HepG2 (cell line): ENCODE results near the gene METRN. TPM values are rescaled to one million over a fixed set of nuclear protein-coding genes. Genes with fewer than 3 reads are reported as not detected.
A peak's percentile ranks its signal among the peaks of the same experiment; 100 is the strongest.

Experiments used
- AKAP8 ChIP-seq: sonication (generic); formaldehyde crosslinking; IDR thresholded peaks from 2 replicates; pipeline ENCODE4 v1.5.1; 2020; ENCODE audit warnings: mild to moderate bottlenecking, missing genetic modification reagents
- ATF7-NPFF ChIP-seq: sonication (generic); formaldehyde crosslinking; IDR thresholded peaks from 2 replicates; pipeline ENCODE4 v1.8.1; 2023; ENCODE audit warnings: mild to moderate bottlenecking, low read depth, missing genetic modification reagents, moderate library complexity
- MXD4 ChIP-seq: IDR thresholded peaks from 2 replicates; pipeline ENCODE4 v1.6.1; 2016; ENCODE audit warnings: mild to moderate bottlenecking, missing biosample characterization, missing genetic modification reagents
- NFKB2 ChIP-seq: sonication (generic); formaldehyde crosslinking; IDR thresholded peaks from 2 replicates; pipeline ENCODE4 v1.4.0; 2020; ENCODE audit warnings: missing genetic modification reagents, borderline replicate concordance
- PLRG1 ChIP-seq: fragments of 450-650 bp; conservative IDR thresholded peaks from 2 replicates; pipeline ENCODE4 v1.6.1; 2016
- REPIN1 ChIP-seq: sonication (generic); formaldehyde crosslinking; IDR thresholded peaks from 2 replicates; pipeline ENCODE4 v1.8.0; 2022; ENCODE audit warnings: missing genetic modification reagents, low read depth, mild to moderate bottlenecking, borderline replicate concordance
- TEAD3 ChIP-seq: optimal IDR thresholded peaks from 2 replicates; pipeline ENCODE3; 2016; ENCODE audit warnings: borderline replicate concordance
- TSC22D2 ChIP-seq: sonication (generic); formaldehyde crosslinking; IDR thresholded peaks from 2 replicates; pipeline ENCODE4 v1.5.1; 2020; ENCODE audit warnings: missing genetic modification reagents, mild to moderate bottlenecking, borderline replicate concordance
- ZNF230 ChIP-seq: sonication (generic); formaldehyde crosslinking; IDR thresholded peaks from 2 replicates; pipeline ENCODE4 v1.4.0; 2020; ENCODE audit warnings: mild to moderate bottlenecking, missing genetic modification reagents
- ZNF446 ChIP-seq: sonication (generic); formaldehyde crosslinking; IDR thresholded peaks from 2 replicates; pipeline ENCODE4 v1.5.0; 2020; ENCODE audit warnings: mild to moderate bottlenecking, missing genetic modification reagents
- ZSCAN22 ChIP-seq: sonication (generic); formaldehyde crosslinking; IDR thresholded peaks from 2 replicates; pipeline ENCODE4 v1.4.0; 2020; ENCODE audit warnings: mild to moderate bottlenecking, missing genetic modification reagents
- polyA plus RNA-seq, 8 experiments: library from polyadenylated mRNA; depleted of rRNA in 3 of 8; stranded (reverse) in 7 of 8; unstranded in 1 of 8; fragments of >200 nt; fragmentation: Illumina TruSeq in 4 of 8; extraction: Trizol in 4 of 8; gene quantifications; 2 replicates each; pipeline versions ENCODE4 v1.2.1 to v1.2.3, GENCODE V29; 2011 to 2016; ENCODE audit warnings: low read depth in 4 of 8, missing spikeins in 1 of 8, mixed read lengths in 1 of 8; ENCODE audit not compliant: insufficient read depth in 1 of 8
- total RNA-seq, 5 experiments: library from RNA; depleted of rRNA; stranded (reverse); fragments of >200 nt; fragmentation: Illumina TruSeq; extraction: Trizol; gene quantifications; 2 replicates each; pipeline ENCODE4 v1.2.3, GENCODE V29; 2016; ENCODE audit warnings: low read depth in 1 of 5
- TF ChIP-seq, protein P1 (sequence below): sonication (generic); formaldehyde crosslinking; IDR thresholded peaks from 2 replicates; pipeline ENCODE4 v1.5.0; 2020; ENCODE audit warnings: mild to moderate bottlenecking, missing genetic modification reagents, borderline replicate concordance
- TF ChIP-seq, protein P2 (sequence below): sonication (generic); formaldehyde crosslinking; IDR thresholded peaks from 2 replicates; pipeline ENCODE4 v1.5.0; 2020; ENCODE audit warnings: missing genetic modification reagents, mild to moderate bottlenecking, borderline replicate concordance
- TF ChIP-seq, protein P3 (sequence below): IDR thresholded peaks from 2 replicates; pipeline ENCODE4 v1.4.0; 2020; ENCODE audit warnings: mild to moderate bottlenecking, missing genetic modification reagents
- TF ChIP-seq, protein P4 (sequence below): sonication (generic); formaldehyde crosslinking; IDR thresholded peaks from 2 replicates; pipeline ENCODE4 v1.8.1; 2023; ENCODE audit warnings: mild to moderate bottlenecking, inconsistent platforms, moderate library complexity, missing genetic modification reagents, borderline replicate concordance

Gene METRN
- total and polyA plus RNA-seq, 2 of the 13 experiments (the other 11 are each of a cell fraction or from before 2014, with no cell fraction given), result 25.5 to 46.1 TPM

DNA sequence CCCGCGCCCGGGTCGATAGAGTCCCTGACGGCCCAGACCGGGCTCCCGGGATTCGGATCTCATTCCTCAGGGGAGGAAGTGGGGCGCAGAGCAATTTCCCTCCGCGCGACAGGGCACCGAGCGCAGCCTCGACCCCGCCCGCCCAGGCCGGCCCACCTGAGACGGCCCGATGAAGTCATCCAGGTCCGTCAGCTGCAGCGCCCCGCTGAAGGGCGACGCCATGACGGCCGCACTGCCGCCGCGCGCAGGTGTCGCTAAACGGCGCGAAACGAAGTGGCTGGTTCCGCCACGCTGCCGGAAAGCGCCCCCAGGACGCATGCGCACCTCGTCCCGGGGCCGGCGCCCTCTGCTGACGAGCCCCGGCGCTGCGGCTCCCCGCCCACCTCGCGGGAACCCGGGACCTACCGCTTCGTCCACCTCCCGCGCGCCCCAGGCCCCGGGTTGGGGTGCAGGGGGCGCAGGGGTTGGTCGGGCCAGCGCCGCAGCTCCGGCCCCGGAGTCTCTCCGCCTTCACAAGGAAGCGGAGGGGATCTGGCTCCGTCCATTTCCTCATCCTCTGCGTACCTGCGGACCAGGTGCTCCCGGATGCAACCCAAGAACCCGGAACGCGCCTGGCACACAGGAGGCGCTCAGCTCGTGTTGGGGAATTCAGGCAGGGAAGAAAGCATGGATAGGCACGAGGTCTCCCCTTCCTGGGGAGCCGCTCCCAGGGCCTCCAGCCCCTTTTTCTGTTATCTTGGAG, 26.0 kb downstream of the METRN start, which contains the start of gene CIAO3 (continued):
- TF ChIP-seq, protein P1, sequence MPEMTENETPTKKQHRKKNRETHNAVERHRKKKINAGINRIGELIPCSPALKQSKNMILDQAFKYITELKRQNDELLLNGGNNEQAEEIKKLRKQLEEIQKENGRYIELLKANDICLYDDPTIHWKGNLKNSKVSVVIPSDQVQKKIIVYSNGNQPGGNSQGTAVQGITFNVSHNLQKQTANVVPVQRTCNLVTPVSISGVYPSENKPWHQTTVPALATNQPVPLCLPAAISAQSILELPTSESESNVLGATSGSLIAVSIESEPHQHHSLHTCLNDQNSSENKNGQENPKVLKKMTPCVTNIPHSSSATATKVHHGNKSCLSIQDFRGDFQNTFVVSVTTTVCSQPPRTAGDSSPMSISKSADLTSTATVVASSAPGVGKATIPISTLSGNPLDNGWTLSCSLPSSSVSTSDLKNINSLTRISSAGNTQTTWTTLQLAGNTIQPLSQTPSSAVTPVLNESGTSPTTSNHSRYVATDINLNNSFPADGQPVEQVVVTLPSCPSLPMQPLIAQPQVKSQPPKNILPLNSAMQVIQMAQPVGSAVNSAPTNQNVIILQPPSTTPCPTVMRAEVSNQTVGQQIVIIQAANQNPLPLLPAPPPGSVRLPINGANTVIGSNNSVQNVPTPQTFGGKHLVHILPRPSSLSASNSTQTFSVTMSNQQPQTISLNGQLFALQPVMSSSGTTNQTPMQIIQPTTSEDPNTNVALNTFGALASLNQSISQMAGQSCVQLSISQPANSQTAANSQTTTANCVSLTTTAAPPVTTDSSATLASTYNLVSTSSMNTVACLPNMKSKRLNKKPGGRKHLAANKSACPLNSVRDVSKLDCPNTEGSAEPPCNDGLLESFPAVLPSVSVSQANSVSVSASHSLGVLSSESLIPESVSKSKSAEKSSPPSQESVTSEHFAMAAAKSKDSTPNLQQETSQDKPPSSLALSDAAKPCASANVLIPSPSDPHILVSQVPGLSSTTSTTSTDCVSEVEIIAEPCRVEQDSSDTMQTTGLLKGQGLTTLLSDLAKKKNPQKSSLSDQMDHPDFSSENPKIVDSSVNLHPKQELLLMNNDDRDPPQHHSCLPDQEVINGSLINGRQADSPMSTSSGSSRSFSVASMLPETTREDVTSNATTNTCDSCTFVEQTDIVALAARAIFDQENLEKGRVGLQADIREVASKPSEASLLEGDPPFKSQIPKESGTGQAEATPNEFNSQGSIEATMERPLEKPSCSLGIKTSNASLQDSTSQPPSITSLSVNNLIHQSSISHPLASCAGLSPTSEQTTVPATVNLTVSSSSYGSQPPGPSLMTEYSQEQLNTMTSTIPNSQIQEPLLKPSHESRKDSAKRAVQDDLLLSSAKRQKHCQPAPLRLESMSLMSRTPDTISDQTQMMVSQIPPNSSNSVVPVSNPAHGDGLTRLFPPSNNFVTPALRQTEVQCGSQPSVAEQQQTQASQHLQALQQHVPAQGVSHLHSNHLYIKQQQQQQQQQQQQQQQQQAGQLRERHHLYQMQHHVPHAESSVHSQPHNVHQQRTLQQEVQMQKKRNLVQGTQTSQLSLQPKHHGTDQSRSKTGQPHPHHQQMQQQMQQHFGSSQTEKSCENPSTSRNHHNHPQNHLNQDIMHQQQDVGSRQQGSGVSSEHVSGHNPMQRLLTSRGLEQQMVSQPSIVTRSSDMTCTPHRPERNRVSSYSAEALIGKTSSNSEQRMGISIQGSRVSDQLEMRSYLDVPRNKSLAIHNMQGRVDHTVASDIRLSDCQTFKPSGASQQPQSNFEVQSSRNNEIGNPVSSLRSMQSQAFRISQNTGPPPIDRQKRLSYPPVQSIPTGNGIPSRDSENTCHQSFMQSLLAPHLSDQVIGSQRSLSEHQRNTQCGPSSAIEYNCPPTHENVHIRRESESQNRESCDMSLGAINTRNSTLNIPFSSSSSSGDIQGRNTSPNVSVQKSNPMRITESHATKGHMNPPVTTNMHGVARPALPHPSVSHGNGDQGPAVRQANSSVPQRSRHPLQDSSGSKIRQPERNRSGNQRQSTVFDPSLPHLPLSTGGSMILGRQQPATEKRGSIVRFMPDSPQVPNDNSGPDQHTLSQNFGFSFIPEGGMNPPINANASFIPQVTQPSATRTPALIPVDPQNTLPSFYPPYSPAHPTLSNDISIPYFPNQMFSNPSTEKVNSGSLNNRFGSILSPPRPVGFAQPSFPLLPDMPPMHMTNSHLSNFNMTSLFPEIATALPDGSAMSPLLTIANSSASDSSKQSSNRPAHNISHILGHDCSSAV, result no peak
- peak; percentile 90; the same call in 1 of the 2 replicates for TF ChIP-seq AKAP8 (CRISPR knock-in tag)
- peak; percentile 73; the same call in 1 of the 2 replicates for TF ChIP-seq REPIN1 (CRISPR knock-in tag)
- TF ChIP-seq TEAD3 (CRISPR knock-in tag), result peak; percentile 65
- TF ChIP-seq, protein P2, sequence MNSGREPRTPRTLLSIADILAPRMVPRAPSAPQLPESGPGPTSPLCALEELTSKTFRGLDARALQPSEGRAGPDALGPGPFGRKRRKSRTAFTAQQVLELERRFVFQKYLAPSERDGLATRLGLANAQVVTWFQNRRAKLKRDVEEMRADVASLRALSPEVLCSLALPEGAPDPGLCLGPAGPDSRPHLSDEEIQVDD (CRISPR knock-in tag), result no peak
- peak; percentile 50; the same call in 1 of the 2 replicates for TF ChIP-seq NFKB2 (CRISPR knock-in tag)
- TF ChIP-seq ATF7-NPFF (CRISPR knock-in tag), result peak; percentile 95
- TF ChIP-seq ZSCAN22, result 0 out of 2 replicates have a peak, but pooled peaks have one; percentile 8
- TF ChIP-seq, protein P3, sequence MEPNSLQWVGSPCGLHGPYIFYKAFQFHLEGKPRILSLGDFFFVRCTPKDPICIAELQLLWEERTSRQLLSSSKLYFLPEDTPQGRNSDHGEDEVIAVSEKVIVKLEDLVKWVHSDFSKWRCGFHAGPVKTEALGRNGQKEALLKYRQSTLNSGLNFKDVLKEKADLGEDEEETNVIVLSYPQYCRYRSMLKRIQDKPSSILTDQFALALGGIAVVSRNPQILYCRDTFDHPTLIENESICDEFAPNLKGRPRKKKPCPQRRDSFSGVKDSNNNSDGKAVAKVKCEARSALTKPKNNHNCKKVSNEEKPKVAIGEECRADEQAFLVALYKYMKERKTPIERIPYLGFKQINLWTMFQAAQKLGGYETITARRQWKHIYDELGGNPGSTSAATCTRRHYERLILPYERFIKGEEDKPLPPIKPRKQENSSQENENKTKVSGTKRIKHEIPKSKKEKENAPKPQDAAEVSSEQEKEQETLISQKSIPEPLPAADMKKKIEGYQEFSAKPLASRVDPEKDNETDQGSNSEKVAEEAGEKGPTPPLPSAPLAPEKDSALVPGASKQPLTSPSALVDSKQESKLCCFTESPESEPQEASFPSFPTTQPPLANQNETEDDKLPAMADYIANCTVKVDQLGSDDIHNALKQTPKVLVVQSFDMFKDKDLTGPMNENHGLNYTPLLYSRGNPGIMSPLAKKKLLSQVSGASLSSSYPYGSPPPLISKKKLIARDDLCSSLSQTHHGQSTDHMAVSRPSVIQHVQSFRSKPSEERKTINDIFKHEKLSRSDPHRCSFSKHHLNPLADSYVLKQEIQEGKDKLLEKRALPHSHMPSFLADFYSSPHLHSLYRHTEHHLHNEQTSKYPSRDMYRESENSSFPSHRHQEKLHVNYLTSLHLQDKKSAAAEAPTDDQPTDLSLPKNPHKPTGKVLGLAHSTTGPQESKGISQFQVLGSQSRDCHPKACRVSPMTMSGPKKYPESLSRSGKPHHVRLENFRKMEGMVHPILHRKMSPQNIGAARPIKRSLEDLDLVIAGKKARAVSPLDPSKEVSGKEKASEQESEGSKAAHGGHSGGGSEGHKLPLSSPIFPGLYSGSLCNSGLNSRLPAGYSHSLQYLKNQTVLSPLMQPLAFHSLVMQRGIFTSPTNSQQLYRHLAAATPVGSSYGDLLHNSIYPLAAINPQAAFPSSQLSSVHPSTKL (CRISPR knock-in tag), result peak; percentile 23; the same call in 1 of the 2 replicates
- TF ChIP-seq, protein P4, sequence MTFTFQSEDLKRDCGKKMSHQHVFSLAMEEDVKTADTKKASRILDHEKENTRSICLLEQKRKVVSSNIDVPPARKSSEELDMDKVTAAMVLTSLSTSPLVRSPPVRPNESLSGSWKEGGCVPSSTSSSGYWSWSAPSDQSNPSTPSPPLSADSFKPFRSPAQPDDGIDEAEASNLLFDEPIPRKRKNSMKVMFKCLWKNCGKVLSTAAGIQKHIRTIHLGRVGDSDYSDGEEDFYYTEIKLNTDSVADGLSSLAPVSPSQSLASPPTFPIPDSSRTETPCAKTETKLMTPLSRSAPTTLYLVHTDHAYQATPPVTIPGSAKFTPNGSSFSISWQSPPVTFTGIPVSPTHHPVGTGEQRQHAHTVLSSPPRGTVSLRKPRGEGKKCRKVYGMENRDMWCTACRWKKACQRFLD, result peak; percentile 52; the same call in 1 of the 2 replicates
- peak; percentile 86 for TF ChIP-seq ZNF446 (CRISPR knock-in tag)
- no peak; the same call in 1 of the 2 replicates for TF ChIP-seq ZNF230
- TF ChIP-seq MXD4, result peak; percentile 89
- peak; percentile 90 for TF ChIP-seq TSC22D2 (CRISPR knock-in tag)
- TF ChIP-seq PLRG1, result no peak
